Activated CD8-positive, alpha-beta memory T cell treated with anti-CD3 and anti-CD28 coated beads, Interleukin-2, amount 50 U/mL, for 4 hours (primary cell): ENCODE measurements around the gene RASA4B.
"Not testable (repeated sequence)": the region's sequence is repeated elsewhere in the genome, so short reads cannot be mapped to it uniquely, and the experiment has no call there.

Source experiments
- DNase-seq: peaks from one replicate; pipeline ENCODE4 v3.0.0-alpha.2; 2020

Gene RASA4B

DNA sequence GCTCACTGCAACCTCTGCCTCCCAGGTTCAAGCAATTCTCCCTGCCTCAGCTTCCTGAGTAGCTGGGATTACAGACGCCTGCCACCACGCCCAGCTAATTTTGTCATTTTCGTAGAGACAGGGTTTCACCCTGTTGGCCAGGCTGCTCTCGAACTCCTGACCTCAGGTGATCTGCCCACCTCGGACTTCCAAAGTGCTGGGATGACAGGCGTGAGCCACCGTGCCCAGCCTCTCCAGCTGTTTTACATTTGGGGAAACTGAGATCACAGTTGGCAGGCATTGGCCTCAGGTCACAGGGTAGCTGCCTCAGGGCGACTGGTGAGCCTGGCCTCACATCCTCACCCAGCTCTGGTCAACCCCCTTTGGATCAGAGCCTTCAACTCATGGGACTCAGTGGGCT lies 7.0 kb downstream of the RASA4B start:
- not testable (repeated sequence) for DNase-seq

- DNase-seq, result not testable (repeated sequence)
Measured at GRCh38 chr7:102507410-102508088, 10.0 kb downstream of the RASA4B start.

GRCh38 chr7:102505298-102506185 lies 12.0 kb downstream of the RASA4B start:
- not testable (repeated sequence) for DNase-seq

- not testable (repeated sequence) for DNase-seq
Measured at GRCh38 chr7:102503141-102503540, 14.4 kb downstream of the RASA4B start.

DNA sequence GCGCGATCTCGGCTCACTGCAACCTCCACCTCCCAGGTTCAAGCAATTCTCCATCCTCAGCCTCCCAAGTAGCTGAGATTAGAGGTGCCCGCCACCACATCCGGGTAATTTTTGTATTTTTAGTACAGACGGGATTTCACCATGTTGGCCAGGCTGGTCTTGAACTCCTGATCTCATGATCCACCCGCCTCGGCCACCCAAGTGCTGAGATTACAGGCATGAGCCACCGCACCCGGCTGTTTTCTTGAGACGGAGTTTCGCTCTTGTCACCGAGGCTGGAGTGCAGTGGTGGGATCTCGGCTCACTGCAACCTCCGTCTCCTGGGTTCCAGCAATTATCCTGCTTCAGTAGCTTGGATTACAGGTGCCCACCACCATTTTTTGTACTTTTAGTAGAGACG lies 19.3 kb downstream of the RASA4B start:
- not testable (repeated sequence) for DNase-seq

DNA sequence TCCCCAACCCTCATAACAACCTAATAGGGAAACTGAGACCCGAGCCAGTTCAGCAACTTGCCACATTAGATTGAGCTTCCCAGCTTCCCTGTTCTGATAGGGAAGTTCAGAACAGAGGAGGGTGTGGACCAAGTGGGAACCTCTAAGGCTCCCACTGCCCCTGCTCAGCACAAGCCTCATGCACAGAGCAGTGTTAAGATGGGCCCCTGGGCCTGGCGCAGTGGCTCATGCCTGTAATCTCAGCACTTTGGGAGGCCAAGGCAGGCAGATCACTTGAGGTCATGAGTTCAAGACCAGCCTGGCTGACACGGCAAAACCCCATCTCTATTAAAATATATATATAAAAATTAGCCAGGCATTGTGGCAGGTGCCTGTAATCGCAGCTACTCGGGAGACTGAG lies 20.3 kb downstream of the RASA4B start:
- DNase-seq, result not testable (repeated sequence)

DNA sequence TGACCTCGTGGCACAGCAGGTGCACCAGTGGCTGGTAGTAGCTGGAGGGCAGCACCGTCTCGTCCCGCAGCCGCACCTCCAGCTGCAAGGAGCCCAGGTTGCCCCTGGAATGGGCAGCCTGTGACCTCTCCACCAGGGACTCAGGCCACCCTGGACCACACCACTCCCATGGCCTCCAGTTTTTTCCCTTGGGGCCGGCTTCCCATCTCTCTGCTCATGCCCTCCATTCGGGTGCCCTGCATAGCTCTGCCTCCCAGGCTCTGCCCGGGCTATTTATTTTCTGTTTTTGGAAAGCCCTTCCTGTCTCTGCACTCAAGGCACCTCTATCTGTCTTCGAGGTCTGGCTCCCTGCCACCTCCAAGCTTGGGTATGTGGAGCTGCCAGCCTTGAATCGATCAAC lies 20.7 kb downstream of the RASA4B start:
- peak; percentile 16 for DNase-seq

- not testable (repeated sequence) for DNase-seq
Measured at GRCh38 chr7:102494473-102495149, 23.0 kb downstream of the RASA4B start.

GRCh38 chr7:102494026-102494425 lies 23.6 kb downstream of the RASA4B start:
- peak; percentile 19 for DNase-seq

DNA sequence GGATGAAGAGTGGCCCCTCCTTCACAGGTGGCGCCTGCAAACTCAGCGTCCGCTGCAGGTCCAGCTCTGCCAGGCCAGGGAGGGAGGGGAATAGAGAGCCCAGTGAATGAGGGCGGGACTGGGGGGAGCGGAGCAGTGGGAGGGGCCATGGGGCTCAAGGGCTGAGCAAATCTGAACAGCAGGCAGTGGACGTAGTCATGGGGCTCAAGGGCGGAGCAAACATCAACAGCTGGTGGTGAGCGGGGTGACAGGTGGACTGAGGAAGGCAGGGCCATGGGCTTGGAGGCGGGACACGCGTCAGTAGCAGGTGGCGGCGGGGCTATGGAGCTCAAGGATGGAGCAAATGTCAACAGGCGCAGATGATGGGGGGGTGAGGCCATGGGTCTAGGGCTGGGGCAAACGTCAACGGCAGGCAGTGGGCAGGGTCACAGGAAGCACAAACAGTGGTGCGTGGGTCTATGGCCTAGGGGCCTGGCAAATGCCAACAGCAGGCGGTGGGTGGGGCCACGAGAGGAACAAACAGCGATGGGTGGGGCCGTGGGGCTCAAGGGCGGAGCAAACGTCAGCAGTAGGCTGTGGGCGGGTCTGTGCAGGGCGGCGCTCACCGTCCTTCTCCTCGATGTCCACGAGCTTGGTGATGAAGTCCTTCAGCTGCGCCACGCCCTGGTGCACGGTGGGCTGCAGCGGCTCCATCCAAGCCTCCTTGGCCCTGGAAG lies 24.2 kb downstream of the RASA4B start:
- peak; percentile 16 for DNase-seq

GRCh38 chr7:102490529-102491075 lies 27.0 kb downstream of the RASA4B start:
- DNase-seq, result peak; percentile 16

- DNase-seq, result not testable (repeated sequence)
Measured at GRCh38 chr7:102484317-102484716, 33.3 kb downstream of the RASA4B start.

DNA sequence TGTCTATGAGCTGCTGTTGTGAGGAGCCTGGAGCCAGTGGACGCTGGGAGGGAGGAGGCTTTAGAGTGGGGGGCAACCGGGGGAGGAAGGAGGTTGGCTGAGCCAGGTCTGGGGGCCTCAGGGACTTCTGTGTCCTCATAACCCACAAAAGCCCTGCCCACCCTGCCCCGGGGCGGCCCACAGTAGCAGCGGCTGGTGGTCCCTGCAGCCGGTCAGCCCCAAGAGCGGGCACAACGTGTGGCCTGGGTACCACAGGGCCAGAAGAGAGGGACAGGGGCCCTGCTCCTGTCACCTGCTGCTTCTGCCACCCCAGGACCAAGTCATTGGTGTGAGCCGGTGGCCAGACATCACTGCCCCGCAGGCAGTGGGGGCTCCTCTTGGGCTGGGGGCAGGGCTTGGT lies 35.6 kb downstream of the RASA4B start:
- DNase-seq, result not testable (repeated sequence)

DNA sequence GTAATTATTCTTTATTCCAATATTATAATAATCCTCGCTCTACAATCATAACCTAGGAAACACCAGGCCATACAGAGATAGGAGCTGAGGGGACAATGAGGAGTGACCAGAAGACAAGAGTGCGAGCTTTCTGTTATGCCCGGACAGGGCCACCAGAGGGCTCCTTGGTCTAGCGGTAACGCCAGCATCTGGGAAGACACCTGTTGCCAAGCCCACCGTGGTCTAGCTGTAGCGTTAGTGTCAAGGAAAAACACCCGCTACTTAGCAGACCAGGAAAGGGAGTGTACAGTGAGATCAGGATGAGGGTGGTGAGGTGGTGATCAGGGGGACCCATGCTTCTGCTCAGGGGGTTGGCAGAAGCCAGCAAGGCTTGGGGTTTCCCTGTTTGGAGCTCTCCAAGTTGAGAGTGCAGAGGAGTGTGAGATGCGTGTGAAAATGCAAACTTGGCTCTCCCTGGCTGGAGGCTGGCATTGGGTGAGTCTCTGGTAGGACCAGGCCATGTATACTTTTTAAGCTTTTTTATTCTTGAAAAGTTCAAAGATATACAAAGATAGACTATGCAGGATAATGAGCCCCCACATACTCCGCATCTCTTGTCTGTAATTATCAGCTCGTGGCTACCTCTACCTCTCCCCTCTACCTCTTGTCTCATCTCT lies 37.5 kb downstream of the RASA4B start:
- not testable (repeated sequence) for DNase-seq

DNA sequence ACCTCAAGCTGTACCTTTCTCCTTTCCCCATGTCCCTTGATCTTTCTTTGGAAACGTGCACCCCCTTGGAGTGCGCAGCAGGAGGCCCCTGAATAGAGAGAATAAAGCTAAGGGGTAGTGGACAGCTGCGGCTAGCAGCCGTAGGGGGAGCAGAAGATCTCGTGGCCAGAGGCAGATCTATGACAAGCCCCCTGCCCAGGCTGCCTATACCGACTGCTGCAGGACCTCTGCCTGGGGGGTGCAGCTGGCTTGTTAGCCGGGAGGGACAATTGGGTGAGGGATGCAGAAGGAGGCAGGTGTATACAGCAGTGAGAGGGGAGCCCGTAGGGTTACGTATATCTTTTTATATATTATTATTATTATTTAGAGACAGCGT lies 38.4 kb downstream of the RASA4B start:
- DNase-seq, result not testable (repeated sequence)

DNA sequence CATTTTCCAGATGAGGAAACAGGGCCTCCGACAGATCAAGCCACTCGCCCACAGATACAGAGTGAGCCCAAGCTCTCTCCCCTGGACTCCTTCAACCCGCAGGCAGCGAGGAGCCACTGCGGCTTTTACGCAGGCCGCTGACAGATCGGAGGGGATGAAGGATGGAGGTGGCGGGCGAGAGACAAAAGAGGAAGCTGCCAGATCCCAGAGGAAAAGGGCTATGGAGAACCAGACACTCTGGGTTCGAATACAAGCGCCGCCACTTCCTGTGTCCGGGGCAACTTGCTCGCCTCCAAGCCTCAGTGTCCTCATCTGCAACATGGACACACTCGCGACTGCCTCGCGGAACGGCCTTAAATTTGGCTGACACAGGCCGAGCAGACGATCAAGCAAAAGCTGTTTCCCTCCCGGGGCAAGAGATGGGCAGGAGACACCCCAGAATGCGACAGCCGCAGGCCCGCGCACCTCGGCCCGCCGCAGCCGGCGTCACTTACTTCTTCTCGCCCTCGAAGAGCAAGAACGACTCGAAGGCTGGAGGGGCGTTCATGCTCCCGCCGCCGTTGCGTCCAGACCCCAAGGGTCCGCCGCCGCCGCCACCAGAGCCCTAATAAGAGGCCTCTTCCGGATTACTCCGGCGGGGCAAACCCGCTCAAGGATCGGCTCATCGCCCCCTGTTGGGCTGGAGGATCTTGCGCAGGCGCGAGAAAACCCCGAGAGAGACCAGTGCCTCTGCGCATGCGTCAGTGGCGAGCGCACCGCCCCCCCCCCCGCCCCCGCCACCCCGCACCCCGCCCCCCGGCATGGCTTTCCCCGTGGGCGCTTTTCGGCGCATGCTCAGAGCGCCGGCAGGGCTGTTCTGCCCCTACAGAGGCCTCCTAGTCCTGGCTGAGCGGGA lies 39.0 kb downstream of the RASA4B start, which contains the start of gene POLR2J:
Gene POLR2J (minus strand): TSS at position 609 of the 895 bp plus-strand sequence. CDS start 62 bp downstream, at position 547.
- peak; percentile 99 for DNase-seq

- DNase-seq, result not testable (repeated sequence)
Measured at GRCh38 chr7:102474736-102475435, 42.7 kb downstream of the RASA4B start.

DNA sequence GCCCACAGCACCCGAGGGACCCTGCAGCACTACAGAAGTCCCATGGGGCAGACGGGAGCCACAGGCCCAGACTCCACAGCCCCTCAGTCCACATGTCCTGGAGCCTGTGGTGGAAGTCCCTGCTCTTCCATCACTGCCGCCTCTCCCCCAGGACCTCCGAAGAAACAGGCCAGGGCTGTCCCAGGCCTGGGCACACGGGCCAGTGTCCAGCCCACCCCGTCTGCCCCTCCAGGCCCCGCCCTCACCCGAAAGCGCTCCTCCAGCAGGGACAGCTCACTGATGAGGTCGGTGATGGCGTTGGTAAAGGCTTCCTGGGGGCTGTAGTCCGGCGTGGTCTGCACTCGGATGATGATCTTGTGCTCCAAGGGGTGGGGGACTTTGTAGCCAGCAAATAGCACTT lies 43.5 kb downstream of the RASA4B start:
- not testable (repeated sequence) for DNase-seq

GRCh38 chr7:102473271-102473991 lies 44.1 kb downstream of the RASA4B start:
- no peak for DNase-seq
